B cell (primary cell): ENCODE data around the gene IL22RA1. TPM values are rescaled to one million over a fixed set of nuclear protein-coding genes. Genes with fewer than 3 reads are reported as not detected.

ENCODE experiments used
- ATAC-seq: fragments of 200-7000 bp; cut with Tn5 transposase; one replicate; pipeline ENCODE4 v1.10.0; 2021; ENCODE audit warnings: low read depth, mild to moderate bottlenecking, moderate number of reproducible peaks, moderate library complexity
- CTCF ChIA-PET: fragments of 350-600 bp; sonication (Branson Sonifier 250); formaldehyde crosslinking; loops from one replicate; lab custom pipeline; 2021; ENCODE audit warnings: antibody characterized with exemption, inconsistent platforms; lab: Charles Lee
- POLR2A ChIA-PET: fragments of 350-600 bp; sonication (Branson Sonifier 250); formaldehyde crosslinking; loops from one replicate; lab custom pipeline; 2021; ENCODE audit warnings: antibody characterized with exemption; lab: Charles Lee
- DNase-seq: peaks from one replicate; pipeline ENCODE4 v3.0.0; 2013
- H2AFZ ChIP-seq: 2 replicates; pipeline ENCODE4 v1.6.1; 2012; ENCODE audit warnings: mild to moderate bottlenecking, low read depth, low read length; ENCODE audit not compliant: insufficient read depth, poor library complexity, severe bottlenecking
- H3K27ac ChIP-seq, 2 donors: 1 replicate in 1 of 2; 2 replicates in 1 of 2; pipeline ENCODE4 v1.5.1; 2012 to 2013; ENCODE audit warnings: low read length in 2 of 2, mild to moderate bottlenecking in 2 of 2, moderate library complexity in 1 of 2
- H3K27me3 ChIP-seq, 4 experiments: fragments of 200-600 bp in 1 of 4; sonication (generic) in 1 of 4; replicated peaks in 1 of 4; 1 replicate in 2 of 4; 2 replicates in 2 of 4; pipeline versions ENCODE4 v1.6.1 to v1.7.0; 2013 to 2016; ENCODE audit warnings: low read length in 3 of 4, mild to moderate bottlenecking in 2 of 4, mixed read lengths in 1 of 4, moderate library complexity in 1 of 4; ENCODE audit not compliant: insufficient read depth in 4 of 4, control insufficient read depth in 3 of 4; ENCODE audit errors: control extremely low read depth in 1 of 4
- H3K36me3 ChIP-seq, 2 experiments: replicated peaks in 1 of 2; 1 replicate in 1 of 2; 2 replicates in 1 of 2; pipeline versions ENCODE4 v1.6.1 to v1.7.1; 2013; ENCODE audit warnings: low read length in 1 of 2; ENCODE audit not compliant: insufficient read depth in 2 of 2, control insufficient read depth in 1 of 2; ENCODE audit errors: control extremely low read depth in 1 of 2, extremely low read depth in 1 of 2
- H3K4me1 ChIP-seq, 2 donors: fragments of 200-600 bp in 1 of 2; sonication (generic) in 1 of 2; 1 replicate in 1 of 2; 2 replicates in 1 of 2; pipeline versions ENCODE4 v1.5.1 to v1.6.1; 2013 to 2017; ENCODE audit warnings: low read length in 2 of 2; ENCODE audit not compliant: control insufficient read depth in 2 of 2, insufficient read depth in 2 of 2
- H3K4me2 ChIP-seq: replicated peaks from 2 replicates; pipeline ENCODE3; 2012; ENCODE audit warnings: mild to moderate bottlenecking, low read depth, low read length; ENCODE audit not compliant: poor library complexity, severe bottlenecking
- H3K4me3 ChIP-seq, 5 experiments: fragments of 200-600 bp in 1 of 5; sonication (generic) in 1 of 5; 1 replicate in 3 of 5; 2 replicates in 2 of 5; pipeline versions ENCODE4 v1.5.1 to v1.7.0; 2011 to 2016; ENCODE audit warnings: low read length in 4 of 5, mild to moderate bottlenecking in 4 of 5, low read depth in 2 of 5, control low read depth in 1 of 5, moderate library complexity in 1 of 5; ENCODE audit not compliant: insufficient read depth in 1 of 5; ENCODE audit errors: control extremely low read depth in 1 of 5, extremely low read depth in 1 of 5
- H3K79me2 ChIP-seq: fragments of 200-600 bp; sonication (generic); one replicate; pipeline ENCODE4 v1.6.0; 2016; ENCODE audit warnings: low read length; ENCODE audit not compliant: control insufficient read depth, insufficient read depth
- H3K9ac ChIP-seq: fragments of 200-600 bp; sonication (generic); 2 replicates; pipeline ENCODE4 v1.6.1; 2017; ENCODE audit warnings: mild to moderate bottlenecking, low read length, moderate library complexity
- H3K9me3 ChIP-seq, 3 donors: one replicate each; pipeline versions ENCODE4 v1.6.1 to v1.7.1; 2013; ENCODE audit warnings: low read length in 2 of 3; ENCODE audit not compliant: control insufficient read depth in 2 of 3, insufficient read depth in 1 of 3; ENCODE audit errors: control extremely low read depth in 1 of 3
- H4K20me1 ChIP-seq: 2 replicates; pipeline ENCODE4 v1.6.0; 2012; ENCODE audit warnings: mild to moderate bottlenecking, low read length; ENCODE audit not compliant: insufficient read depth, control insufficient read depth, poor library complexity, severe bottlenecking
- H3K27ac Mint-ChIP-seq: one replicate; pipeline ENCODE4 v1.8.0; 2021; ENCODE audit warnings: mixed read lengths
- H3K27me3 Mint-ChIP-seq: one replicate; pipeline ENCODE4 v1.8.0; 2021; ENCODE audit warnings: mixed read lengths
- H3K4me1 Mint-ChIP-seq: one replicate; pipeline ENCODE4 v1.8.0; 2021; ENCODE audit warnings: mixed read lengths
- H3K4me3 Mint-ChIP-seq: one replicate; pipeline ENCODE4 v1.8.0; 2021; ENCODE audit warnings: mixed read lengths
- H3K9me3 Mint-ChIP-seq: one replicate; pipeline ENCODE4 v1.8.0; 2022; ENCODE audit warnings: mixed read lengths; ENCODE audit not compliant: insufficient read depth
- EZH2 ChIP-seq: IDR thresholded peaks from 2 replicates; pipeline ENCODE4 v1.6.1; 2012; ENCODE audit warnings: borderline replicate concordance, low read depth, mild to moderate bottlenecking, moderate library complexity, low read length; ENCODE audit not compliant: insufficient read depth, poor library complexity, severe bottlenecking
- WGBS: methylation state at CpG from one replicate; pipeline ENCODE4 v1.1.5; 2013; ENCODE audit warnings: missing lambda C conversion rate; ENCODE audit not compliant: insufficient coverage; 5-methylcytosine and 5-hydroxymethylcytosine counted together
- intact Hi-C: fragments of 100-400 bp; cut with micrococcal nuclease; formaldehyde crosslinking; loops from one replicate; pipeline ENCODE4 v1.10.0; 2022
- polyA plus RNA-seq: library from polyadenylated mRNA; depleted of rRNA; stranded (reverse); fragments of >200 nt; gene quantifications from 2 replicates; pipeline ENCODE4 v1.2.3, GENCODE V29; 2012
- total RNA-seq, 2 donors: library from RNA; stranded (reverse); fragments of 120-200 nt in 1 of 2; gene quantifications; 1 replicate in 1 of 2; 2 replicates in 1 of 2; pipeline versions ENCODE4 v1.2.3 to v1.2.4, GENCODE V29; 2013 to 2022
- TF ChIP-seq, protein P1 (sequence below): fragments of 200-600 bp; IDR thresholded peaks from one replicate; pipeline ENCODE4 v1.8.0; 2022; ENCODE audit warnings: antibody characterized with exemption, mild to moderate bottlenecking

IL22RA1 gene
- total and polyA plus RNA-seq, 2 donors (not counting 1 experiment from before 2014, with no cell fraction given) = 0.10 TPM

DNA sequence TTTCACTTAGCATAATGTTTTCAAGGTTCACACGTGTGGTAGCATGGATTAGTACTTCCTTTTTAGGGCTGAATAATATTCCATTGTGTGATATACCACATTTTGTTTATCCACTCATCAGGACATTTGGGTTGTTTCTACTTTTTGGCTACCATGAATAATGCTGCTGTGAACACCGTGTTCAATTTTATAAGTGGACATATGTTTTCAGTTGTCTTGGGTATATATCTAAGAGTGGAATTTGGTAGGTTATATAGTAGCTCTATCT, 3.8 kb downstream of the IL22RA1 start:
- TF ChIP-seq EZH2 = no peak
- TF ChIP-seq, protein P1, sequence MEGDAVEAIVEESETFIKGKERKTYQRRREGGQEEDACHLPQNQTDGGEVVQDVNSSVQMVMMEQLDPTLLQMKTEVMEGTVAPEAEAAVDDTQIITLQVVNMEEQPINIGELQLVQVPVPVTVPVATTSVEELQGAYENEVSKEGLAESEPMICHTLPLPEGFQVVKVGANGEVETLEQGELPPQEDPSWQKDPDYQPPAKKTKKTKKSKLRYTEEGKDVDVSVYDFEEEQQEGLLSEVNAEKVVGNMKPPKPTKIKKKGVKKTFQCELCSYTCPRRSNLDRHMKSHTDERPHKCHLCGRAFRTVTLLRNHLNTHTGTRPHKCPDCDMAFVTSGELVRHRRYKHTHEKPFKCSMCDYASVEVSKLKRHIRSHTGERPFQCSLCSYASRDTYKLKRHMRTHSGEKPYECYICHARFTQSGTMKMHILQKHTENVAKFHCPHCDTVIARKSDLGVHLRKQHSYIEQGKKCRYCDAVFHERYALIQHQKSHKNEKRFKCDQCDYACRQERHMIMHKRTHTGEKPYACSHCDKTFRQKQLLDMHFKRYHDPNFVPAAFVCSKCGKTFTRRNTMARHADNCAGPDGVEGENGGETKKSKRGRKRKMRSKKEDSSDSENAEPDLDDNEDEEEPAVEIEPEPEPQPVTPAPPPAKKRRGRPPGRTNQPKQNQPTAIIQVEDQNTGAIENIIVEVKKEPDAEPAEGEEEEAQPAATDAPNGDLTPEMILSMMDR = no peak
- Mint-ChIP-seq H3K27ac (no peak overlapping the region), H3K9me3 (no peaks in the 10 kb centered on the region), H3K4me3 (no peak overlapping the region), H3K27me3 (peaks cover 6% of the 10 kb centered on the region), H3K4me1 (peaks cover 2% of the 10 kb centered on the region)
- ATAC-seq = no peak
- Histone ChIP-seq H4K20me1 (no peaks in the 10 kb centered on the region), H2AFZ (no peak overlapping the region), H3K4me1 (no peaks in the 10 kb centered on the region), H3K4me2 (no peak overlapping the region), H3K36me3 (no peaks in the 10 kb centered on the region), H3K9me3 (peaks cover 0 to 3% (median 0%) of the 10 kb centered on the region in 3 donors), H3K27me3 (no peaks in the 10 kb centered on the region), H3K27ac (no peak overlapping the region), H3K4me3 (no peak overlapping the region), H3K79me2 (no peaks in the 10 kb centered on the region), H3K9ac (no peak overlapping the region)
- ChIA-PET CTCF (interaction anchor here (0.9 kb wide), 1 partner anchor 9 kb away, joined by 3 read pairs; no protein-coding TSS in a partner anchor), POLR2A (no interaction called here)
- WGBS = no CpG with 5 or more reads among the region's 2 CpGs
- intact Hi-C loops = no loop called here
- DNase-seq = no peak

DNA sequence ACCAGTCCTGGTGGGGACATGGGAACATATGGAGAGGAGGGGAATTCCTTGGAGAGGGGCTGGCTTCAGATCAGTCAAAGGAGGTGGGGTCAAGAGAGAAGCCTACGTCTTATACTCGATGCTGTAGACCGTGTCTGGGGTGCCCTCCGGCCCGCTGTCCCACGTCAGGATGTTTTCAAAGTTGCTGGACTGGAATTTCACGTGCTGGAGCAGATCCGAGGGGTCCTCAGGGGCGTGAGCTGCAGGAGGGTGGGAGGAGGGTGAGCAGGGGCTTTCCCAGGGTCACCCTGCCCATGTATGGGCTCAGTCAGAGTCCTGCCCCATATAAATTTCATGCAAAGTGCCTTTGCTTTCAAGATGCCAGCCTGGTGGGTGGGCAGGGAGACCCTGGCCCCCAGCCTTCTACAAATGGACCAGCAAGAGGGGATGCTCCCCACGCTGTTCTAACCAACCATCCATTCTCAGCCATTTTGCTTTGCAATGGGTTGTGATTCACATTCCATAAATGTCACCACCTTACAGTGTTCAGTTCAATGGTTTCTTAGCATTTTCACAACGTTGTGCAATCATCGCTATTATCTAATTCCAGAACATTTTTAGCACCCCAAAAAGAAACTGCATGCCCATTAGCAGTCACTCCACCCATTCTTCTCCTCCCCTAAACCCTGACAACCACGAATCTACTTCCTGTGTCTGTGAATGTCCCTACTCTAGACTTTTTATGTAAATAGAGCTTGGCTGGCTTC, 4.3 kb downstream of the IL22RA1 start:
- H3K36me3 ChIP-seq = no peaks in the 10 kb centered on the region
- ChIA-PET CTCF (interaction anchor here (0.9 kb wide), 1 partner anchor 10 kb away, joined by 3 read pairs; no protein-coding TSS in a partner anchor), POLR2A (no interaction called here)
- no peak overlapping the region for H2AFZ ChIP-seq
- Mint-ChIP-seq H3K9me3 (no peaks in the 10 kb centered on the region), H3K4me1 (peaks cover 2% of the 10 kb centered on the region), H3K27ac (no peak overlapping the region), H3K4me3 (no peak overlapping the region), H3K27me3 (peaks cover 7% of the 10 kb centered on the region)
- H3K4me3 ChIP-seq = no peak overlapping the region
- DNase-seq = no peak
- H3K79me2 ChIP-seq = no peaks in the 10 kb centered on the region
- no peak overlapping the region for H3K4me2 ChIP-seq
- H3K4me1 ChIP-seq = no peaks in the 10 kb centered on the region
- H3K27me3 ChIP-seq = no peaks in the 10 kb centered on the region
- peaks cover 0 to 3% (median 0%) of the 10 kb centered on the region in 3 donors for H3K9me3 ChIP-seq
- ATAC-seq = no peak
- no peak overlapping the region for H3K9ac ChIP-seq
- no peak overlapping the region for H3K27ac ChIP-seq
- intact Hi-C loops = no loop called here
- no peaks in the 10 kb centered on the region for H4K20me1 ChIP-seq
- TF ChIP-seq, protein P1 = no peak
- no peak for TF ChIP-seq EZH2
- 80% methylated on average over 10 of the region's 13 CpGs for WGBS
